HCT116 (cell line): ENCODE measurements around the gene HIRA. TPM values are rescaled to one million over a fixed set of nuclear protein-coding genes. Genes with fewer than 3 reads are reported as not detected.

Source experiments
- ATAC-seq: fragments of 200-7000 bp; cut with Tn5 transposase; 2 replicates; pipeline ENCODE4 v1.9.1; 2020; ENCODE audit warnings: mild to moderate bottlenecking, moderate library complexity
- BruUV-seq: library from RNA; stranded (reverse); fragments of 400-500 nt; replicated peaks from 2 replicates; lab custom pipeline; 2021; lab: Mats Ljungman, UMichigan
- CTCF ChIA-PET: fragments of 300-600 bp; sonication (Branson Sonifier 250); formaldehyde crosslinking; loops from one replicate; lab custom pipeline; 2021; ENCODE audit warnings: antibody characterized with exemption; lab: Charles Lee
- POLR2A ChIA-PET: fragments of 300-600, 350-600 bp; sonication (Branson Sonifier 250); formaldehyde crosslinking; loops from one replicate; lab custom pipeline; 2021; ENCODE audit warnings: antibody characterized with exemption; lab: Charles Lee
- RAD21 ChIA-PET, 2 experiments: fragments of 300-600 bp; sonication (Branson Sonifier 250); formaldehyde crosslinking; loops; one replicate each; lab custom pipeline; 2023; ENCODE audit warnings: low total read pairs in 2 of 2; ENCODE audit not compliant: uncharacterized antibody in 2 of 2, unreplicated experiment in 2 of 2, low non-redundant PET in 1 of 2; lab: Charles Lee
- DNase-seq: peaks from one replicate; pipeline ENCODE4 v3.0.0-alpha.2; 2010; ENCODE audit warnings: low read depth, low spot score
- H2AFZ ChIP-seq: fragments of 200-600 bp; shearing (Covaris generic), sonication (generic); 2 replicates; pipeline ENCODE4 v1.6.1; 2017; ENCODE audit warnings: low read depth, mixed run types, mixed read lengths, antibody characterized with exemption, low read length; ENCODE audit not compliant: poor library complexity, severe bottlenecking
- H3K27ac ChIP-seq: 2 replicates; pipeline ENCODE4 v1.5.1; 2012; ENCODE audit warnings: low read depth, low read length
- H3K27me3 ChIP-seq: fragments of 200-600 bp; sonication (generic); 2 replicates; pipeline ENCODE4 v1.6.1; 2016; ENCODE audit warnings: mixed run types, low read length, mixed read lengths; ENCODE audit not compliant: insufficient read depth
- H3K36me3 ChIP-seq, 2 experiments: fragments of 200-500 bp in 1 of 2; fragments of 200-600 bp in 1 of 2; sonication (Bioruptor generic) in 1 of 2; sonication (generic) in 1 of 2; 2 replicates each; pipeline versions ENCODE4 v1.5.1 to v1.6.1; 2014 to 2016; ENCODE audit warnings: low read length in 2 of 2, inconsistent platforms in 1 of 2, mixed read lengths in 1 of 2, mixed run types in 1 of 2; ENCODE audit not compliant: insufficient read depth in 2 of 2, control insufficient read depth in 1 of 2
- H3K4me1 ChIP-seq, 2 experiments: fragments of 200-600 bp in 1 of 2; sonication (generic) in 1 of 2; 2 replicates each; pipeline versions ENCODE4 v1.5.1 to v1.6.1; 2012 to 2017; ENCODE audit warnings: low read length in 2 of 2, inconsistent platforms in 1 of 2, mild to moderate bottlenecking in 1 of 2, mixed read lengths in 1 of 2, mixed run types in 1 of 2, moderate library complexity in 1 of 2; ENCODE audit not compliant: insufficient read depth in 2 of 2, control insufficient read depth in 1 of 2
- H3K4me2 ChIP-seq: fragments of 200-600 bp; sonication (generic); 2 replicates; pipeline ENCODE4 v1.6.1; 2017; ENCODE audit warnings: mixed run types, low read length, mixed read lengths
- H3K4me3 ChIP-seq, 2 experiments: fragments of 200-600 bp in 1 of 2; sonication (generic) in 1 of 2; replicated peaks in 1 of 2; 2 replicates each; pipeline ENCODE4 v1.5.1; 2011 to 2016; ENCODE audit warnings: low read length in 2 of 2, control low read depth in 1 of 2, low read depth in 1 of 2, mild to moderate bottlenecking in 1 of 2, mixed read lengths in 1 of 2, mixed run types in 1 of 2
- H3K79me2 ChIP-seq: fragments of 200-600 bp; sonication (generic); 2 replicates; pipeline ENCODE4 v1.6.1; 2017; ENCODE audit warnings: mild to moderate bottlenecking, mixed run types, low read length, moderate library complexity, mixed read lengths; ENCODE audit not compliant: insufficient read depth
- H3K9ac ChIP-seq: fragments of 200-600 bp; sonication (generic); 2 replicates; pipeline ENCODE4 v1.6.1; 2016; ENCODE audit warnings: low read length, mixed read lengths
- H3K9me2 ChIP-seq: fragments of 200-600 bp; sonication (generic), shearing (Covaris generic); 2 replicates; pipeline ENCODE4 v1.6.1; 2017; ENCODE audit warnings: mixed run types, mild to moderate bottlenecking, moderate library complexity; ENCODE audit not compliant: insufficient read depth
- H3K9me3 ChIP-seq, 2 experiments: fragments of 200-500 bp in 1 of 2; fragments of 200-600 bp in 1 of 2; sonication (Bioruptor generic) in 1 of 2; sonication (generic) in 1 of 2; 2 replicates each; pipeline ENCODE4 v1.6.1; 2014 to 2017; ENCODE audit warnings: low read length in 2 of 2, mixed read lengths in 2 of 2, inconsistent platforms in 1 of 2, low read depth in 1 of 2, mild to moderate bottlenecking in 1 of 2, mixed run types in 1 of 2, moderate library complexity in 1 of 2; ENCODE audit not compliant: control insufficient read depth in 1 of 2, insufficient read depth in 1 of 2
- H4K20me1 ChIP-seq: fragments of 200-600 bp; sonication (generic), shearing (Covaris generic); 2 replicates; pipeline ENCODE4 v1.6.1; 2017; ENCODE audit warnings: mixed run types, mild to moderate bottlenecking, moderate library complexity; ENCODE audit not compliant: insufficient read depth
- ATF3 ChIP-seq: IDR thresholded peaks from 2 replicates; pipeline ENCODE4 v1.6.1; 2012
- CBX3 ChIP-seq: IDR thresholded peaks from 2 replicates; pipeline ENCODE4 v1.6.1; 2012; ENCODE audit warnings: low read depth
- CEBPB ChIP-seq: IDR thresholded peaks from 2 replicates; pipeline ENCODE4 v1.6.1; 2012; ENCODE audit warnings: low read depth
- EGR1 ChIP-seq: IDR thresholded peaks from 2 replicates; pipeline ENCODE4 v1.6.1; 2012; ENCODE audit warnings: low read depth
- ELF1 ChIP-seq: IDR thresholded peaks from 2 replicates; pipeline ENCODE4 v1.6.1; 2012; ENCODE audit warnings: low read depth, borderline replicate concordance
- EZH2 ChIP-seq: fragments of 200-600 bp; sonication (generic); IDR thresholded peaks from 2 replicates; pipeline ENCODE4 v1.6.1; 2017; ENCODE audit warnings: antibody characterized with exemption, mixed run types
- FOSL1 ChIP-seq: IDR thresholded peaks from 2 replicates; pipeline ENCODE4 v1.6.1; 2012; ENCODE audit warnings: low read depth
- JUND ChIP-seq: IDR thresholded peaks from 2 replicates; pipeline ENCODE4 v1.6.1; 2012
- MAX ChIP-seq: IDR thresholded peaks from 2 replicates; pipeline ENCODE4 v1.6.1; 2012
- POLR2A ChIP-seq: IDR thresholded peaks from 2 replicates; pipeline ENCODE4 v1.7.0; 2011; ENCODE audit warnings: borderline replicate concordance; ENCODE audit not compliant: insufficient read depth, insufficient read length; ENCODE audit errors: extremely low read depth
- RAD21 ChIP-seq: IDR thresholded peaks from 2 replicates; pipeline ENCODE4 v1.6.1; 2012; ENCODE audit warnings: low read depth, mild to moderate bottlenecking
- SP1 ChIP-seq: IDR thresholded peaks from 2 replicates; pipeline ENCODE4 v1.6.1; 2012; ENCODE audit warnings: low read depth
- TCF7L2 ChIP-seq: IDR thresholded peaks from 2 replicates; pipeline ENCODE4 v1.7.0; 2011; ENCODE audit warnings: borderline replicate concordance, inconsistent platforms; ENCODE audit not compliant: insufficient read depth, insufficient read length; ENCODE audit errors: extremely low read depth
- YY1 ChIP-seq: IDR thresholded peaks from 2 replicates; pipeline ENCODE4 v1.6.1; 2011; ENCODE audit warnings: low read length, low read depth, moderate library complexity, mild to moderate bottlenecking; ENCODE audit not compliant: insufficient replicate concordance; ENCODE audit errors: extremely low read depth
- ZBTB33 ChIP-seq: IDR thresholded peaks from 2 replicates; pipeline ENCODE4 v1.6.1; 2011; ENCODE audit warnings: mild to moderate bottlenecking, low read length, moderate library complexity; ENCODE audit not compliant: insufficient replicate concordance; ENCODE audit errors: extremely low read depth
- ZFX ChIP-seq: fragments of 450-650 bp; IDR thresholded peaks from 2 replicates; pipeline ENCODE4 v1.6.1; 2017
- ZNF274 ChIP-seq: fragments of 200-500 bp; sonication (Bioruptor generic); IDR thresholded peaks from 2 replicates; pipeline ENCODE4 v1.6.1; 2014; ENCODE audit warnings: mild to moderate bottlenecking, low read depth, low read length, inconsistent platforms
- intact Hi-C: fragments of 100-400 bp; cut with micrococcal nuclease; formaldehyde crosslinking; loops from 2 replicates; pipeline ENCODE4 v1.10.0; 2022
- total RNA-seq: library from RNA; stranded (reverse); gene quantifications from one replicate; pipeline ENCODE4 v1.2.1, GENCODE V29; 2021; ENCODE audit not compliant: unreplicated experiment

HIRA gene
- total RNA-seq, 1 experiment from 2014 or later = 30.6 TPM

GRCh38 chr22:19287889-19288288 is 143.6 kb downstream of the HIRA start (continued):
- TF ChIP-seq ZBTB33 (no peak), RAD21 (no peak), EZH2 (no peak), POLR2A (no peak), CEBPB (no peak), MAX (no peak)
- TF ChIP-seq, all 23 proteins: peak for 0

GRCh38 chr22:19287076-19287707 is 144.3 kb downstream of the HIRA start:
- Histone ChIP-seq H3K9me3 (no peaks in the 10 kb centered on the region), H4K20me1 (no peaks in the 10 kb centered on the region), H3K79me2 (no peaks in the 10 kb centered on the region), H3K9ac (no peak overlapping the region), H2AFZ (no peak overlapping the region), H3K27me3 (no peaks in the 10 kb centered on the region), H3K4me3 (no peak overlapping the region), H3K36me3 (no peaks in the 10 kb centered on the region), H3K4me1 (peaks cover 6 to 13% of the 10 kb centered on the region in 2 experiments), H3K9me2 (no peaks in the 10 kb centered on the region), H3K27ac (no peak overlapping the region), H3K4me2 (no peak overlapping the region)
- ChIA-PET CTCF (interaction anchor here (1.3 kb wide), 1 partner anchor 108 kb away, joined by 3 read pairs; no protein-coding TSS in a partner anchor), RAD21 (no interaction called here), POLR2A (no interaction called here)
- ATAC-seq = no peak
- intact Hi-C loops = no loop called here
- BruUV-seq = no TSS peak
- no peak for DNase-seq
- TF ChIP-seq FOSL1 (no peak), EGR1 (no peak), SP1 (no peak), ZFX (no peak), ZNF274 (no peak), ATF3 (no peak), CBX3 (no peak), JUND (no peak), ELF1 (no peak), POLR2A (no peak), ZBTB33 (no peak), YY1 (no peak), CEBPB (no peak), TCF7L2 (no peak), MAX (no peak)
